ENCODE measurements around the gene DNLZ. TPM values are rescaled to one million over a fixed set of nuclear protein-coding genes. Genes with fewer than 3 reads are reported as not detected.

The DNLZ gene
- total and polyA plus RNA-seq, 2 donors (not counting 1 experiment from before 2014, with no cell fraction given) = 23.0 to 42.0 TPM

- Mint-ChIP-seq H3K27me3 (no peaks in the 10 kb centered on the region), H3K4me1 (no peaks in the 10 kb centered on the region), H3K27ac (no peak overlapping the region), H3K9me3 (ENCODE audit: insufficient read depth) (no peaks in the 10 kb centered on the region), H3K4me3 (no peak overlapping the region)
- ChIA-PET CTCF (no interaction called here), POLR2A (no interaction called here)
- Histone ChIP-seq H3K9me3 (ENCODE audit: control extremely low read depth in 1 of 3, control insufficient read depth in 2 of 3, insufficient read depth in 1 of 3, low read length in 2 of 3) (no peaks in the 10 kb centered on the region), H3K9ac (ENCODE audit: low read length) (no peak overlapping the region), H3K4me1 (ENCODE audit: control insufficient read depth in 2 of 2, insufficient read depth in 2 of 2, low read length in 2 of 2) (no peaks in the 10 kb centered on the region), H2AFZ (ENCODE audit: insufficient read depth, low read depth, low read length, poor library complexity, severe bottlenecking) (no peak overlapping the region), H3K4me3 (ENCODE audit: control extremely low read depth in 1 of 5, extremely low read depth in 1 of 5, insufficient read depth in 1 of 5, low read depth in 2 of 5, low read length in 4 of 5) (no peak overlapping the region), H3K4me2 (replicated peaks; ENCODE audit: low read depth, low read length, poor library complexity, severe bottlenecking) (no peak overlapping the region), H3K79me2 (ENCODE audit: control insufficient read depth, insufficient read depth, low read length) (no peaks in the 10 kb centered on the region), H4K20me1 (ENCODE audit: control insufficient read depth, insufficient read depth, low read length, poor library complexity, severe bottlenecking) (no peaks in the 10 kb centered on the region), H3K36me3 (replicated peaks in 1 of 2; ENCODE audit: control extremely low read depth in 1 of 2, control insufficient read depth in 1 of 2, extremely low read depth in 1 of 2, insufficient read depth in 2 of 2, low read length in 1 of 2) (peaks cover 0 to 4% of the 10 kb centered on the region in 2 experiments), H3K27me3 (replicated peaks in 1 of 4; ENCODE audit: control extremely low read depth in 1 of 4, control insufficient read depth in 3 of 4, insufficient read depth in 4 of 4, low read length in 3 of 4) (no peaks in the 10 kb centered on the region), H3K27ac (ENCODE audit: low read length in 2 of 2) (no peak overlapping the region)
- ATAC-seq (ENCODE audit: low read depth) (no peak), DNase-seq (no peak)
- intact Hi-C loops (cut with micrococcal nuclease) = no loop called here
- no peak for TF ChIP-seq CTCF (IDR thresholded peaks at IDR 0.05)
- no peak for TF ChIP-seq EZH2 (IDR thresholded peaks at IDR 0.05; ENCODE audit: borderline replicate concordance, insufficient read depth, low read depth, low read length, poor library complexity, severe bottlenecking)
- WGBS (ENCODE audit: insufficient coverage) = 93% methylated on average over 54 of the region's 54 CpGs
These were observed 7.7 kb downstream of the DNLZ start for GRCh38 chr9:136355616-136356557.

- whole genome bisulfite sequencing (ENCODE audit: insufficient coverage) = 84% methylated on average over 10 of the region's 17 CpGs
- intact Hi-C loops (cut with micrococcal nuclease) = no loop called here
- no peak for DNase-seq
- POLR2A ChIA-PET = no interaction called here
- no peaks in the 10 kb centered on the region for H3K27me3 Mint-ChIP-seq
- Histone ChIP-seq H3K27ac (ENCODE audit: low read length in 2 of 2) (no peak overlapping the region), H3K4me2 (replicated peaks; ENCODE audit: low read depth, low read length, poor library complexity, severe bottlenecking) (no peak overlapping the region), H4K20me1 (ENCODE audit: control insufficient read depth, insufficient read depth, low read length, poor library complexity, severe bottlenecking) (no peaks in the 10 kb centered on the region), H3K9me3 (ENCODE audit: control extremely low read depth in 1 of 3, control insufficient read depth in 2 of 3, insufficient read depth in 1 of 3, low read length in 2 of 3) (no peaks in the 10 kb centered on the region), H2AFZ (ENCODE audit: insufficient read depth, low read depth, low read length, poor library complexity, severe bottlenecking) (no peak overlapping the region), H3K4me1 (ENCODE audit: control insufficient read depth in 2 of 2, insufficient read depth in 2 of 2, low read length in 2 of 2) (no peaks in the 10 kb centered on the region), H3K27me3 (replicated peaks in 1 of 4; ENCODE audit: control extremely low read depth in 1 of 4, control insufficient read depth in 3 of 4, insufficient read depth in 4 of 4, low read length in 3 of 4) (no peaks in the 10 kb centered on the region), H3K9ac (ENCODE audit: low read length) (no peak overlapping the region), H3K79me2 (ENCODE audit: control insufficient read depth, insufficient read depth, low read length) (no peaks in the 10 kb centered on the region), H3K4me3 (ENCODE audit: control extremely low read depth in 1 of 5, extremely low read depth in 1 of 5, insufficient read depth in 1 of 5, low read depth in 2 of 5, low read length in 4 of 5) (no peak overlapping the region), H3K36me3 (replicated peaks in 1 of 2; ENCODE audit: control extremely low read depth in 1 of 2, control insufficient read depth in 1 of 2, extremely low read depth in 1 of 2, insufficient read depth in 2 of 2, low read length in 1 of 2) (no peaks in the 10 kb centered on the region)
- no peaks in the 10 kb centered on the region for H3K9me3 Mint-ChIP-seq (ENCODE audit: insufficient read depth)
- no peaks in the 10 kb centered on the region for H3K4me1 Mint-ChIP-seq
- no peak overlapping the region for H3K4me3 Mint-ChIP-seq
- TF ChIP-seq EZH2 (IDR thresholded peaks at IDR 0.05; ENCODE audit: borderline replicate concordance, insufficient read depth, low read depth, low read length, poor library complexity, severe bottlenecking) (no peak), CTCF (IDR thresholded peaks at IDR 0.05) (no peak)
- no peak for ATAC-seq (ENCODE audit: low read depth)
- CTCF ChIA-PET = no interaction called here
- H3K27ac Mint-ChIP-seq = no peak overlapping the region
These were observed 8.9 kb downstream of the DNLZ start for GRCh38 chr9:136354592-136355085.
